Mucosa of stomach (tissue), 1 donor: ENCODE measurements around the gene SECISBP2L.
"Not testable (repeated sequence)": the region's sequence is repeated elsewhere in the genome, so short reads cannot be mapped to it uniquely, and the experiment has no call there.

Source experiments
- H3K27me3 ChIP-seq: one replicate; pipeline ENCODE4 v1.7.0; 2013; ENCODE audit warnings: mild to moderate bottlenecking, low read length; ENCODE audit not compliant: control insufficient read depth, insufficient read depth
- H3K36me3 ChIP-seq: one replicate; pipeline ENCODE4 v1.7.0; 2013; ENCODE audit warnings: low read length; ENCODE audit not compliant: control insufficient read depth, insufficient read depth
- H3K4me1 ChIP-seq: one replicate; pipeline ENCODE4 v1.7.0; 2013; ENCODE audit warnings: mild to moderate bottlenecking, low read length; ENCODE audit not compliant: control insufficient read depth, insufficient read depth
- H3K4me3 ChIP-seq: one replicate; pipeline ENCODE4 v1.7.0; 2013; ENCODE audit warnings: low read length
- H3K9ac ChIP-seq: one replicate; pipeline ENCODE4 v1.7.0; 2013; ENCODE audit warnings: mild to moderate bottlenecking, low read length, moderate library complexity
- H3K9me3 ChIP-seq: one replicate; pipeline ENCODE4 v1.7.0; 2013; ENCODE audit warnings: mild to moderate bottlenecking, low read length, moderate library complexity; ENCODE audit not compliant: control insufficient read depth
- donor health status: Pancreatic carcinoma.

Gene SECISBP2L

GRCh38 chr15:48984811-48985352, 61.4 kb downstream of the SECISBP2L start:
- Histone ChIP-seq H3K36me3 (no peaks in the 10 kb centered on the region), H3K4me3 (no peak overlapping the region)

GRCh38 chr15:48984021-48984710, 62.1 kb downstream of the SECISBP2L start:
- Histone ChIP-seq H3K4me3 (no peak overlapping the region), H3K9ac (no peak overlapping the region), H3K9me3 (no peaks in the 10 kb centered on the region), H3K27me3 (no peaks in the 10 kb centered on the region), H3K36me3 (no peaks in the 10 kb centered on the region), H3K4me1 (no peaks in the 10 kb centered on the region)

More at GRCh38 chr15:48984811-48985352, 61.4 kb downstream of the SECISBP2L start:
- no peaks in the 10 kb centered on the region for H3K9me3 ChIP-seq
- no peaks in the 10 kb centered on the region for H3K4me1 ChIP-seq
- no peak overlapping the region for H3K9ac ChIP-seq
- H3K27me3 ChIP-seq: no peaks in the 10 kb centered on the region

- Histone ChIP-seq H3K4me3 (no peak overlapping the region), H3K4me1 (no peaks in the 10 kb centered on the region), H3K9ac (no peak overlapping the region), H3K9me3 (no peaks in the 10 kb centered on the region), H3K36me3 (no peaks in the 10 kb centered on the region), H3K27me3 (no peaks in the 10 kb centered on the region)
Observed at GRCh38 chr15:48983300-48983699, 62.9 kb downstream of the SECISBP2L start.

DNA sequence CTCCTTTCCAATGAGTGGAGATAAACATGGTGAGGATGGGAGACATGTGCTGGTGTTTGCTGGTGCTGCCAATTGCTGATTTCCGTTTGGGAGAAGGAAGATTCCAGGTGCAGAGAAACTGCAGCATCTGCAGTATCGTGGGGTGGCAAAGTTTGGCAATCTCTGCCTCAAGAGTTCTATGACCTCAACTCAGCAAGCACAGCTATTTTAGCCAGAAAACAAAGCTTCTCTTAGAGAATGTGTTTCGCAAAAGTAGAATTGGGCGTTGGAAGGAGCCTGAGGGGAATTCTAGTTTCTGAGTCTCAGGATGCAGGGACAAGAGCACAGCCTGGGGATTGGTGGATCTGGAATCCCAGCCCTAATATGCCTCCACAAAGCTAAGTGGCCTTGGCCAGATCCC, 64.3 kb downstream of the SECISBP2L start:
- no peaks in the 10 kb centered on the region for H3K9me3 ChIP-seq
- no peaks in the 10 kb centered on the region for H3K27me3 ChIP-seq
- no peaks in the 10 kb centered on the region for H3K36me3 ChIP-seq
- H3K4me1 ChIP-seq: no peaks in the 10 kb centered on the region
- H3K9ac ChIP-seq: no peak overlapping the region
- H3K4me3 ChIP-seq: no peak overlapping the region

DNA sequence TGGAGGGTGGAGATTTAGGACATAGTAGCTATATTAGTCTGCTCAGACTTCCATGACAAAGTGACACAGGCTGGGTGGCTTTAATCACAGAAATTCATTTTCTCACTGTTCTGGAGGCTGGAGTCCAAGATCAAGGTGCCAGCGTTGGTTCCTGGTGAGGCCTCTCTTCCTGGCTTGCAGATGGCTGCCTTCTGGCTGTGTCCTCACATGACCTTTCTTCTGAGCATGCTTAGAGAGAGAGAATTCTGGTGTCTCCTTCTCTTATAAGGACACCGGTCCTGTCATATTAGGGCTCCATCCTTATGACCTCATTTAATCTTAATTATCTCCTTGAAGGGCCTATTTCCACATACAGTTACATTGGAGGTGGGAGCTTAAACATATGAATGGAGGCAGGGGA, 67.6 kb downstream of the SECISBP2L start:
- no peaks in the 10 kb centered on the region for H3K36me3 ChIP-seq
- peaks cover 9% of the 10 kb centered on the region for H3K27me3 ChIP-seq
- no peak overlapping the region for H3K4me3 ChIP-seq
- H3K9ac ChIP-seq: no peak overlapping the region
- no peaks in the 10 kb centered on the region for H3K9me3 ChIP-seq
- peaks cover 8% of the 10 kb centered on the region for H3K4me1 ChIP-seq

DNA sequence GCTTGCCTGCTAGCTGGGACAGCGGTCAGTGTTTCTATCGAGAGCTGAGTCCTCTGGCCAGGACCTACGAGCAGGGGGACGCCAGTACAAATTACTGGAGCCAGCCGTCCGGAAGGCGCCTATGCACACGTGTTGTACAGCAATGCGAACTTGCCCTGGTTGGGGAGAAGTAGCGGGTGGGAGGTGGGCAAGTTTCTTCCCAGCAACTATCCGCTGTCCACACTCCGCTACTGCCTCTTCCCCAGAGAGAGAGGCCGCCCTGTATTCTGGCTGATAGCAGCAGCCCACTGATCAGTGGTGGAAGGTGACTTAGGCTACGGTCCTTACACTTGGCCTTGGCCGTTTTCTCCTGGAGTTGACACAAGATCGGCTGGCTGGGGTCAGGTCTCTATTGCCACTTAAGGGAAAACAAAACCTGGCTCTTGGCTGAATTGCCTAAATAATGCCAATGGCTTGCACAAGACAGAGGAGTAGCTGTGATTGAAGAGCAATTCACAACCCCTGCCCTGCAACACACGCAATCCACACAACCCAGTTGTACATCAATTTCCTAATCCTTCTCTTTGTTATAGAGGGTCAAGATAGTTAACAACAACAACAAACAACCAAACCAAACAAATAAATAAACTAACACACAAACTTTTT, 69.7 kb downstream of the SECISBP2L start:
- no peaks in the 10 kb centered on the region for H3K9me3 ChIP-seq
- H3K4me3 ChIP-seq: no peak overlapping the region
- peaks cover 9% of the 10 kb centered on the region for H3K27me3 ChIP-seq
- H3K9ac ChIP-seq: no peak overlapping the region
- H3K4me1 ChIP-seq: peaks cover 8% of the 10 kb centered on the region
- no peaks in the 10 kb centered on the region for H3K36me3 ChIP-seq

DNA sequence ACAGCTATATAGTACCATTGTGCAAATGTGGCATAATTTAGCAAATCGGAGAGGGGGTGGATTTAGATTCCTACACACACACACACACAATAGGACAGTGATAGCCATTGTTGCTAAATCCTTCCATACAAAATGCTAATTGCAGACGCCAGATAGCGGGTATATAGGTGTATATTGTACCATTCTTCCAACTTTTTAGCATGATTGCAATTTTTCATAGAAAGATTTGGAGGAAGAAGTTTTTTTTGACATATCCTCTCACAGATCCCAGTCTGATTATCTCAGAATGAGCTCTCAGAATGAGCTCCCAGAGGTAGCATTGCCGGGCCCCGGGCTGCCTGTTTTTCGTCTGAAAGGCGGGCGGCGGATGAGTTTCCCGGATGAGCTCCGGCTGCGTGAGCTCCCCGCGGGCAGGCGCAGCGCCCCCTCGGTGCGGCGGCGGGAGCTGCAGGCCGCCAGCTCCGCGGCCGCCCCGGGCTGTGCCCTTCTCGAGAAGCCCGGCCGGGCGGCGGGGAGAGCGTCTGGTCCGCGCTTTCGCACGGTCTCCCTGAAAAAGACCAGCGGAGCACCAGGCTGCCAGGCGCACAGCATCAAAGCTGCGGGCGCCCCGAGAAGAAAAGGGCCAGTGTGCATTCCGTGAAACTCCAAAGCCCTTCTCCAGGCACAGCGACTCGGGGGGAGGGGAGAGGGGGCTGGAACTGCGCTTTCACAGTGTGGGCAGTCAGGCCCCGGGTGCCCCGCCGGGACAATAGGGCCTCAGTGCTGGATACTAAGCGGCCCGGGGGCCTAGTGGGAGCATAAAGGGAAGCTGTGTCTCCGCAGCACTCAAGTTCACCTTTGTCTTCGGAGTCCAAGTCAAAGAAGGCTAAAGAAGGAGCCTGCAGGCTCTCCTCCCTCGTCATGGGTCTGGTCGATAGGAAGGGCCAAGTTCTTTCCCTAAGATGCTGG, 70.5 kb downstream of the SECISBP2L start:
- Histone ChIP-seq H3K9ac (peak overlapping the region; percentile 65), H3K4me3 (peak overlapping the region; percentile 38), H3K9me3 (no peaks in the 10 kb centered on the region), H3K4me1 (peaks cover 8% of the 10 kb centered on the region), H3K27me3 (peaks cover 9% of the 10 kb centered on the region), H3K36me3 (no peaks in the 10 kb centered on the region)

GRCh38 chr15:48974882-48975281, 71.4 kb downstream of the SECISBP2L start:
- Histone ChIP-seq H3K4me1 (peaks cover 8% of the 10 kb centered on the region), H3K27me3 (peaks cover 9% of the 10 kb centered on the region), H3K4me3 (no peak overlapping the region), H3K36me3 (no peaks in the 10 kb centered on the region), H3K9ac (no peak overlapping the region), H3K9me3 (no peaks in the 10 kb centered on the region)

- Histone ChIP-seq H3K4me3 (no peak overlapping the region), H3K9me3 (no peaks in the 10 kb centered on the region), H3K4me1 (peaks cover 8% of the 10 kb centered on the region), H3K9ac (no peak overlapping the region), H3K27me3 (peaks cover 9% of the 10 kb centered on the region), H3K36me3 (no peaks in the 10 kb centered on the region)
Observed at GRCh38 chr15:48972750-48973503, 73.3 kb downstream of the SECISBP2L start.

DNA sequence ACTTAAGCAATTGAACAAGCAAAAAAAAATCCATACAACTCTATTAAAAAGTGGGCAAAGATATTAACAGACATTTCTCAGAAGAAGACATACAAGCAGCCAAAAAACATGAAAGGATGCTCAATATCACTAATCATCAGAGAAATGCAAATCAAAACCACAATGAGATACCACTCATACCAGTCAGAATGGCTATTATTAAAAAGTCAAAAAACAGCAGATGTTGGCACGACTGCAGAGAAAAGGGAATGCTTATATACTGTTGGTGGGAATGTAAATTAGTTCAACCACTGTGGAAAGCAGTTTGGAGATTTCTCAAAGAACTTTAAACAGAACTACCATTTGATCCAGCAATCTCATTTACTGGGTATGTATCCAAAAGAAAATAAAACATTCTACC, 75.3 kb downstream of the SECISBP2L start:
- not testable (repeated sequence) for H3K9me3 ChIP-seq, H3K9ac ChIP-seq, H3K4me3 ChIP-seq, H3K27me3 ChIP-seq, H3K36me3 ChIP-seq, H3K4me1 ChIP-seq

DNA sequence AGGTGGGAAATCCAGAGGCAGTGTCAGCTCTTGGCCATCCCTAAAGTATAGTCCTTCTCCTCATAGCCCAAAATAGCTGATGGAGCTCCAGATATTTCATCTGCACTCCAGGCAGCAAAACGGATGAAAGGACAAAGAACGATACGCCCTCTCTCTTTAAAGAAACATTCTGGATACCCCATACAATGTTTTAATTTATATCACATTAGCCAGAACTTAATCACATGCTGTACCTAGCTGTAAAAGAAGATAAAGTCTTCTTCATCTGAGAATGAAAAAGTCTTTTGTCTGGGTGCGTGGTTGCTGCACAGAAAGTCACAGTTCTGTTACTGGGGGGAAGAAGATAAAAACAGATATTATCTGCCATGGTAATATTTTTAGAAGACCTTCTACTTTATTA, 78.2 kb downstream of the SECISBP2L start:
- no peak overlapping the region for H3K4me3 ChIP-seq
- no peaks in the 10 kb centered on the region for H3K9me3 ChIP-seq
- H3K4me1 ChIP-seq: no peaks in the 10 kb centered on the region
- H3K36me3 ChIP-seq: no peaks in the 10 kb centered on the region
- no peak overlapping the region for H3K9ac ChIP-seq
- peaks cover 14% of the 10 kb centered on the region for H3K27me3 ChIP-seq
